ENCODE data around the gene DPH1. TPM values are rescaled to one million over a fixed set of nuclear protein-coding genes. Genes with fewer than 3 reads are reported as not detected.
A peak's percentile ranks its signal among the peaks of the same experiment; 100 is the strongest.

The DPH1 gene
- total RNA-seq, 2 donors from 2014 or later = 31.1 to 48.3 TPM

GRCh38 chr17:2060681-2061440 lies 30.9 kb downstream of the DPH1 start:
- no peak overlapping the region for H3K27ac ChIP-seq (ENCODE audit: low read depth, low read length)

GRCh38 chr17:2061441-2061958 lies 31.5 kb downstream of the DPH1 start:
- Histone ChIP-seq H3K4me3 (ENCODE audit: low read length) (no peak overlapping the region), H3K4me1 (ENCODE audit: control insufficient read depth, insufficient read depth, low read length) (peaks cover 10% of the 10 kb centered on the region), H3K9me3 (ENCODE audit: control insufficient read depth, low read length) (no peaks in the 10 kb centered on the region), H3K36me3 (ENCODE audit: control insufficient read depth, insufficient read depth, low read length) (peaks cover 62% of the 10 kb centered on the region), H3K27me3 (ENCODE audit: control insufficient read depth, insufficient read depth, low read length, poor library complexity, severe bottlenecking) (peaks cover 50% of the 10 kb centered on the region), H3K9ac (ENCODE audit: extremely low read depth, low read length, poor library complexity, severe bottlenecking) (no peak overlapping the region), H3K27ac (ENCODE audit: low read depth, low read length) (no peak overlapping the region)
- DNase-seq = no peak
- no peak for TF ChIP-seq CTCF (conservative IDR thresholded peaks at IDR 0.05)
- H3K36me3 Mint-ChIP-seq (ENCODE audit: low read depth) = peaks cover 50% of the 10 kb centered on the region
- no peak overlapping the region for H3K27ac Mint-ChIP-seq
- H3K9me3 Mint-ChIP-seq = peaks cover 4% of the 10 kb centered on the region
- H3K4me3 Mint-ChIP-seq = no peak overlapping the region
- H3K4me1 Mint-ChIP-seq = peaks cover 29% of the 10 kb centered on the region
- 93 to 94% methylated on average over 9 to 17 of the region's 17 CpGs for WGBS, 2 experiments (ENCODE audit: insufficient coverage in 1 of 2, insufficient read length in 1 of 2)
- peaks cover 46% of the 10 kb centered on the region for H3K27me3 Mint-ChIP-seq (ENCODE audit: insufficient read depth)

More at GRCh38 chr17:2060681-2061440, 30.9 kb downstream of the DPH1 start:
- peaks cover 51% of the 10 kb centered on the region for H3K27me3 Mint-ChIP-seq (ENCODE audit: insufficient read depth)
- no peak for TF ChIP-seq CTCF (conservative IDR thresholded peaks at IDR 0.05)
- peaks cover 56% of the 10 kb centered on the region for H3K27me3 ChIP-seq (ENCODE audit: control insufficient read depth, insufficient read depth, low read length, poor library complexity, severe bottlenecking)
- peaks cover 29% of the 10 kb centered on the region for H3K4me1 Mint-ChIP-seq
- peaks cover 46% of the 10 kb centered on the region for H3K36me3 Mint-ChIP-seq (ENCODE audit: low read depth)
- peaks cover 4% of the 10 kb centered on the region for H3K9me3 Mint-ChIP-seq
- H3K9me3 ChIP-seq (ENCODE audit: control insufficient read depth, low read length) = no peaks in the 10 kb centered on the region
- H3K4me3 Mint-ChIP-seq = no peak overlapping the region
- no peak overlapping the region for H3K9ac ChIP-seq (ENCODE audit: extremely low read depth, low read length, poor library complexity, severe bottlenecking)
- H3K27ac Mint-ChIP-seq = no peak overlapping the region
- H3K4me3 ChIP-seq (ENCODE audit: low read length) = no peak overlapping the region
- H3K36me3 ChIP-seq (ENCODE audit: control insufficient read depth, insufficient read depth, low read length) = peaks cover 56% of the 10 kb centered on the region
- WGBS, 2 experiments (ENCODE audit: insufficient coverage in 1 of 2, insufficient read length in 1 of 2) = 93 to 95% methylated on average over 12 to 21 of the region's 21 CpGs
- H3K4me1 ChIP-seq (ENCODE audit: control insufficient read depth, insufficient read depth, low read length) = peaks cover 10% of the 10 kb centered on the region
- DNase-seq = no peak

- no peak overlapping the region for H3K27ac ChIP-seq (ENCODE audit: low read depth, low read length)
- no peak overlapping the region for H3K4me3 Mint-ChIP-seq
Observed at GRCh38 chr17:2062571-2063183, 32.7 kb downstream of the DPH1 start.

More at GRCh38 chr17:2062571-2063183, 32.7 kb downstream of the DPH1 start:
- DNase-seq = peak; percentile 81
- TF ChIP-seq CTCF (conservative IDR thresholded peaks at IDR 0.05) = no peak
- Histone ChIP-seq H3K9me3 (ENCODE audit: control insufficient read depth, low read length) (no peaks in the 10 kb centered on the region), H3K36me3 (ENCODE audit: control insufficient read depth, insufficient read depth, low read length) (peaks cover 72% of the 10 kb centered on the region), H3K4me3 (ENCODE audit: low read length) (no peak overlapping the region), H3K9ac (ENCODE audit: extremely low read depth, low read length, poor library complexity, severe bottlenecking) (no peak overlapping the region), H3K4me1 (ENCODE audit: control insufficient read depth, insufficient read depth, low read length) (peaks cover 10% of the 10 kb centered on the region), H3K27me3 (ENCODE audit: control insufficient read depth, insufficient read depth, low read length, poor library complexity, severe bottlenecking) (peaks cover 38% of the 10 kb centered on the region)
- Mint-ChIP-seq H3K27me3 (ENCODE audit: insufficient read depth) (peaks cover 41% of the 10 kb centered on the region), H3K36me3 (ENCODE audit: low read depth) (peaks cover 50% of the 10 kb centered on the region), H3K4me1 (peaks cover 29% of the 10 kb centered on the region), H3K9me3 (peaks cover 3% of the 10 kb centered on the region), H3K27ac (peak overlapping the region; percentile 58)
- 35 to 56% methylated on average over 10 to 11 of the region's 11 CpGs for WGBS, 2 experiments (ENCODE audit: insufficient coverage in 1 of 2, insufficient read length in 1 of 2)

Measured in endodermal cell (in vitro differentiated cells).